GM12891 (cell line): ENCODE results near the gene ADCY10.
A peak's percentile ranks its signal among the peaks of the same experiment; 100 is the strongest.
"Not testable (repeated sequence)": the region's sequence is repeated elsewhere in the genome, so short reads cannot be mapped to it uniquely, and the experiment has no call there.

ENCODE experiments used
- DNase-seq: peaks from one replicate; pipeline ENCODE4 v3.0.0; 2011; ENCODE audit warnings: low spot score; ENCODE audit not compliant: insufficient read length
- FAIRE-seq: peaks from 2 replicates; lab custom pipeline; 2011; peaks lifted over from hg19 to GRCh38; lab: Jason Lieb, UNC
- PAX5 ChIP-seq: IDR thresholded peaks from 2 replicates; pipeline ENCODE4 v1.6.1; 2011; ENCODE audit warnings: low read length, moderate library complexity, mild to moderate bottlenecking; ENCODE audit not compliant: insufficient read depth, severe bottlenecking
- POLR2A ChIP-seq: IDR thresholded peaks from 2 replicates; pipeline ENCODE4 v1.6.1; 2011; ENCODE audit warnings: low read depth, low read length, control low read depth
- POLR2AphosphoS5 ChIP-seq: IDR thresholded peaks from 2 replicates; pipeline ENCODE4 v1.6.1; 2011; ENCODE audit warnings: low read depth, low read length, control low read depth
- POU2F2 ChIP-seq: IDR thresholded peaks from 2 replicates; pipeline ENCODE4 v1.6.1; 2011; ENCODE audit warnings: low read depth, mild to moderate bottlenecking, control low read depth, low read length, moderate library complexity
- SPI1 ChIP-seq: IDR thresholded peaks from 2 replicates; pipeline ENCODE4 v1.6.1; 2011; ENCODE audit warnings: low read depth, low read length, control low read depth
- TAF1 ChIP-seq: IDR thresholded peaks from 2 replicates; pipeline ENCODE4 v1.6.1; 2011; ENCODE audit warnings: low read depth, low read length, control low read depth

The ADCY10 gene

DNA sequence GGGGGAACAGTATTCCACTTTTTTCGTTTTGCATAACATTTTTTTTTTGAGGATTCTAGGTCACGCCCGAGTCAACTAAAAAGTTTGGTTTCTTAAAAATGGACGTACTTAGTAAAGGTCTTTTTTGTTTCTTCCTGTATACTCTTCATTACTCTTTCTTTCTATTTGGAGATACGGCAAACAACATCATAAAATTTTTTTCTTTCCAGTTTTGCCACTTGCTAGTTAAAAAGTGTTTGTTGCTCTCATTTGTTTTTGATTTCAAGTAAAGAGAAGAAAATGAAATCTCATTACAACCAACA, 23.7 kb upstream of the ADCY10 start:
- FAIRE-seq (no peak), DNase-seq (no peak)
- TF ChIP-seq SPI1, result no peak
- no peak for TF ChIP-seq TAF1
- TF ChIP-seq POLR2A, result no peak
- no peak for TF ChIP-seq PAX5
- no peak for TF ChIP-seq POLR2AphosphoS5
- no peak for TF ChIP-seq POU2F2

DNA sequence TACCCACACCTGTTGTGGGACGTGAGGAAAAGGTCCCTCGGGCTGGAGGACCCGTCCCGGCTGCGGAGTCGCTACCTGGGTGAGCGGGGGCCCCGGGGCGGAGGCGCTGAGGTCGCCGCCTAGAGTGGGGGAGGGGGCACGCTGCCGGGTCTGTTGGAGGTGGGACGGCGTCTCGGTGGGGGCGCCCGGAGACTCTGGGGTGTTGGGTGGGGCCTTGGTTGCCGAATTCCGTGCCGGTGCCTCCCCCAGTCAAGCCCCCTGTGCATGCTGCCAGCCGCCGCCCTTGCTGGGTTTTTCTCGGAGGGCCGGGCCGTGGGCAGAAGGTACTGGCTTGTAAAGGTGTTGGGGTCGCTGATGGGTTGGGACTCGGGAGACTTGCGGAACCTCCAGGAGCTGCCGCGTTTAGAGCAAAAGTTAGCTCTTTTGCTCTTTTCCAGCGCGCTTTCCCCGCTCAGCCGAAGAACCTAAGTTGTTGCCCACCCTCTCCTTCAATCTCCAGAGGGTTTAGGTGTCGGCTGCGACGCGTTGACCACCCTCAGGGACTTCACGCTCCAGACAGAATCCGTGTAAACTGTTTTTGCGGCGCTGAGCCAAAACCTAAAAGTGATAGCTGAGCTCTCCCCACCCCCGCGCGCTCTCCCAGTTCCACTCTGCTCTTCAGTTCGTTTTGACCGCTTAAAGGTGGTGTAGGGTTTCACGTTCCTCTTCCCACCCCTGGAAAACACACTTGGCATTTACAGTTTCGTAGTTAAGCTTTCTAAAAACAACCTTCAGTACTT, 23.2 kb upstream of the ADCY10 start, which contains the start of gene MPC2:
Gene MPC2 (minus strand): TSS at position 143 of the 779 bp plus-strand sequence. CDS start 1,231 bp downstream, outside the sequence.
- peak; percentile 64 for FAIRE-seq
- TF ChIP-seq TAF1, result peak; percentile 67
- TF ChIP-seq POU2F2, result no peak
- no peak for TF ChIP-seq POLR2AphosphoS5
- TF ChIP-seq SPI1, result peak; percentile 84
- TF ChIP-seq POLR2A, result peak; percentile 63
- peak; percentile 41 for DNase-seq

DNA sequence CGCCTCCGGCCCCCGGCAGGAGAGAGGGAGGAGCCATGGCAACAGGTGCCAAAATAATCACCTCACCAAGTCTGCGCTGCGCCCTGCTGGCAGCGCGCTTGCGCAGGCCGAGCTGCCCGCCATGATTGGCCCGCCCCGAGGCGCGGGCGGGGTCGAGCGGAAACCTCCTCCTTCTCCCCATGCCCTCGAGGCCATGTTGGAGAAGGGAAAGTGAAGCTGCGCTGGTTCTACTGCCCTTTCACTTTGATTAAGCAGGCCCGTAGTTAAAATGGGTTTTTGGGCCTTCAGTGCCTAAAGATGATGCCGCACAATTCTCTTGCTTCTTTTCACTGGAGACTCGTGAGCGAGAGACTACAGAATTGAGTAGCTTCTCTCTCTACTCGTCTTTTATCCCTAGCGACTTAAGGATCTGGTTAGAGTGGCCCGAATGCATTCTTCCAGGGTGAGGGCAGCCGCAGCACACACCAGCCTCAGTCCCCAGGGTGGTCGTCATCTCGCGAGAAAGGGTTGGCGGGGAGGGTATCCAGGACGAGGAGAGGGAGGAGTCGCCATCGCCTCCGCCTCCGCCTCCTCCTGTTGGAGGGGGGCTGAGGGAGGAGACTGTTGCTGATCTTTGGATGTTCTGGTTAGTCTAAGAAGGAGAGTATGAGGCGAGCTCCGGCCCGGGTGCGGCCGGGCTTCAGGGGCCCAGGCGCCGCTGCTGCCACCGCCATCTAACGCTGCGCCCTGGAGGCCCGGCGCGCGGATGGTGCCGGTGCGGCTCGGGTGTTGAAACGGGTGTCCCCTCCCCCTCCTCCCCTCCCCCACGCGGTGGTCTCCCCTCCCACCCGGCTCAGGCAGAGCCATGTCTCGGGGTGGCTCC, 22.4 kb upstream of the ADCY10 start, which contains the start of gene DCAF6:
Gene DCAF6 (plus strand): TSS at position 616 of the 862 bp plus-strand sequence. CDS start 229 bp downstream, at position 845.
- FAIRE-seq (peak; percentile 99), DNase-seq (peak; percentile 86)
- TF ChIP-seq PAX5, result no peak
- peak; percentile 80 for TF ChIP-seq POLR2A
- peak; percentile 66; the same call in 1 of the 2 replicates for TF ChIP-seq POU2F2
- peak; percentile 91 for TF ChIP-seq POLR2AphosphoS5
- no peak; the same call in 1 of the 2 replicates for TF ChIP-seq TAF1
- TF ChIP-seq SPI1, result no peak

- DNase-seq (no peak), FAIRE-seq (no peak)
- TF ChIP-seq POU2F2, result no peak; the same call in 1 of the 2 replicates
- TF ChIP-seq TAF1, result no peak
- peak; percentile 21; the same call in 1 of the 2 replicates for TF ChIP-seq POLR2AphosphoS5
- no peak for TF ChIP-seq PAX5
- peak; percentile 56; the same call in 1 of the 2 replicates for TF ChIP-seq POLR2A
- peak; percentile 40; the same call in 1 of the 2 replicates for TF ChIP-seq SPI1
Observed at GRCh38 chr1:167935216-167936067, 21.5 kb upstream of the ADCY10 start.

DNA sequence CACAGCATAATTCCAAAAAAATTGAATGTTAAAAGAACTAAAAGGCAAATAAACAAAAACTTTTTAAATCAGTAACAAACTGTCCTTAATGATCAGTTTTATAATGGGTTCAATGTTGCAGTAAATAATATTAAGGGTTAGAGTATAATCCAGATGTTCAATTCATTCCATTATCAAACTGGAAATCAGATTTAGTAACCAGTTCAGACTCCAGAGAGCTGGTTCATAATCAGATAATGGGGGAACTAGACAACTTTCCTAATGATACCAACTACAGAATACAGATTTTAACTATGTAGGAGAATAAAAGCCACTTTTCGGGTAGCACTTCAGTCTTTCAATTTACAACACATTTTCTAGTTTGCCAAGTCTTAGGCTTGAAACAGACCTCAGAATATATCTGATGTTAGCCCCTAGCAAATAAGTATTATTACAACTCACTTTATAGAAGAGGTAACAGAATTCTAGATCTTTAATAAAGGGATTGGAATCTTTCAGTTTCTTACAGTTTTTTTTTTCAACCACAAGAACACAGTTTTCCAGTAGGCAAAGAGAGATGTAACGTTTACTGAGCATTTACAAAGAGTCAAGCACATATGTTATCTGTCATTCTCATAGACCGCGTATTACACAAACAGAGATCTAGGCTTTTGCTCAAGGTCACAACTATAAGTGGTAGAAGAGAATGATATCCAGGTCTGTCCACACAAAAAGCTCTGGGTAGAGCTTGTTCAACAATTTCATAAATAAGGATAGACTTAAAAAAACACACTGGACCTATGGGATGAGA, 20.7 kb upstream of the ADCY10 start:
- no peak for TF ChIP-seq TAF1
- TF ChIP-seq PAX5, result no peak
- TF ChIP-seq SPI1, result no peak
- TF ChIP-seq POU2F2, result no peak
- TF ChIP-seq POLR2AphosphoS5, result no peak
- TF ChIP-seq POLR2A, result no peak
- FAIRE-seq, result peak; percentile 13
- DNase-seq, result no peak

GRCh38 chr1:167933788-167934187, 19.9 kb upstream of the ADCY10 start:
- no peak for TF ChIP-seq POLR2A
- TF ChIP-seq TAF1, result no peak
- TF ChIP-seq POU2F2, result no peak
- no peak for TF ChIP-seq SPI1
- TF ChIP-seq PAX5, result no peak
- no peak for TF ChIP-seq POLR2AphosphoS5
- FAIRE-seq (no peak), DNase-seq (no peak)

DNA sequence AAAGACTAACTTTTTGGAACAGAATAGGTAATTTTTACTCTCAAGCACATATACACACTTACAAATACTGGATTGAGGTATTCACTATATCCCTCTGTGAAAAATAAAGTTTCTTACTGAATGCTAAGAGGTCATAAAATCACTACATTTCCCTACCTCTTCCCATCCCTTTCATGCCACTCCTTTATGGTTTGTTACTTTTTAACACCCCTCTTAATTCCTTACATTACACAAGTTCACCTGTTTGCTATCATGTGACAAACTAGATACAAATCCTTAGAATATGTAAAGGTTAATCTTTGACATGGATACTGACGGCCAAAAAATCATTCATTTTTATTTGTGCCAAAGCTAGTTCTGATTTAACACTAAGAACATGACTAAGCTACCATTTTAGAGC, 15.8 kb upstream of the ADCY10 start:
- FAIRE-seq (no peak), DNase-seq (no peak)
- no peak for TF ChIP-seq SPI1
- TF ChIP-seq POLR2A, result no peak
- no peak for TF ChIP-seq POLR2AphosphoS5
- no peak for TF ChIP-seq PAX5
- no peak for TF ChIP-seq TAF1
- TF ChIP-seq POU2F2, result no peak

- not testable (repeated sequence) for DNase-seq, FAIRE-seq
Observed at GRCh38 chr1:167928919-167929318, 15.0 kb upstream of the ADCY10 start.

DNA sequence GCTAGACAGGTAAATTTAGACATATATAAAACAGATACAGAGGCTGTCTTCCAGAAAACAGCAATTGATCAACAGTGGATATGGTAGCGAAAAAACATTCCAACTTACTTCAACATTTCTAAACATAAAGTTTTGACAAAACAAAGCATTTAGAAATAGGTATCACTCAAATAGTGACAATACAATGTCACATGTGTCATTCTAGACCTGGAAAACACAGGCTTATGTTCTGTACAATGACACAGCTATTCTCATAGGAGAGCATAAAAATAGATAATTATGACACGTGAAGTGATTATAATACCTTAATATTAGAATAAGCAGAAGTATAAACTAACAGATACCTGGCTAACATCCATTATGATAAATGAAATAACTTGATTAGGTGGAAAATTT, 14.5 kb upstream of the ADCY10 start:
- TF ChIP-seq TAF1 (no peak), POLR2AphosphoS5 (no peak), POLR2A (no peak), SPI1 (no peak), POU2F2 (no peak), PAX5 (no peak)
- no peak for DNase-seq
- FAIRE-seq, result no peak
